ENCODE measurements around the gene NLRC3.

DNA sequence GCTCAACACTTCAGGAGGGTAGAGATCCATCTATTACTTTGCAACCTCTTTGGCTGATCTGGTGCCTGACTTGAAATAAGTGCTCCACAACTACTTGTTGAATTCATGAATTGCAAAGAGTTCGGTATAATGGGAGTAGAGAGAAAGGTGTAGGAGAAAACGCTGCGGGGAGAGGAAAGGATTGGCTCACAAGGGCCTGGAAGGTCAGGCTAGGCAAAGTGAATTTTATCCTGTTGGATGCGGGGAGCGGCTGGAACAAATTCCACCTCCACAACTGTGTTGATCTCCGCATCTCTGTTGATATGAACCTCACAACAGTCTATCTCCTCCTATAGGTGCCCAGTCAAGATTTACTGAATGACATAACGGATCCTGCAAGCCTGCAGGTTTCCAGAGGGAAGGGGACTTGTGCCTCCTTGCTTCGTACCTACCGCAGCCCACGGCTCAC lies 33.5 kb upstream of the NLRC3 start:
- no peak for TF ChIP-seq POLR2AphosphoS5 (IDR thresholded peaks at IDR 0.05; ENCODE audit: low read depth)
- TF ChIP-seq, protein P1, sequence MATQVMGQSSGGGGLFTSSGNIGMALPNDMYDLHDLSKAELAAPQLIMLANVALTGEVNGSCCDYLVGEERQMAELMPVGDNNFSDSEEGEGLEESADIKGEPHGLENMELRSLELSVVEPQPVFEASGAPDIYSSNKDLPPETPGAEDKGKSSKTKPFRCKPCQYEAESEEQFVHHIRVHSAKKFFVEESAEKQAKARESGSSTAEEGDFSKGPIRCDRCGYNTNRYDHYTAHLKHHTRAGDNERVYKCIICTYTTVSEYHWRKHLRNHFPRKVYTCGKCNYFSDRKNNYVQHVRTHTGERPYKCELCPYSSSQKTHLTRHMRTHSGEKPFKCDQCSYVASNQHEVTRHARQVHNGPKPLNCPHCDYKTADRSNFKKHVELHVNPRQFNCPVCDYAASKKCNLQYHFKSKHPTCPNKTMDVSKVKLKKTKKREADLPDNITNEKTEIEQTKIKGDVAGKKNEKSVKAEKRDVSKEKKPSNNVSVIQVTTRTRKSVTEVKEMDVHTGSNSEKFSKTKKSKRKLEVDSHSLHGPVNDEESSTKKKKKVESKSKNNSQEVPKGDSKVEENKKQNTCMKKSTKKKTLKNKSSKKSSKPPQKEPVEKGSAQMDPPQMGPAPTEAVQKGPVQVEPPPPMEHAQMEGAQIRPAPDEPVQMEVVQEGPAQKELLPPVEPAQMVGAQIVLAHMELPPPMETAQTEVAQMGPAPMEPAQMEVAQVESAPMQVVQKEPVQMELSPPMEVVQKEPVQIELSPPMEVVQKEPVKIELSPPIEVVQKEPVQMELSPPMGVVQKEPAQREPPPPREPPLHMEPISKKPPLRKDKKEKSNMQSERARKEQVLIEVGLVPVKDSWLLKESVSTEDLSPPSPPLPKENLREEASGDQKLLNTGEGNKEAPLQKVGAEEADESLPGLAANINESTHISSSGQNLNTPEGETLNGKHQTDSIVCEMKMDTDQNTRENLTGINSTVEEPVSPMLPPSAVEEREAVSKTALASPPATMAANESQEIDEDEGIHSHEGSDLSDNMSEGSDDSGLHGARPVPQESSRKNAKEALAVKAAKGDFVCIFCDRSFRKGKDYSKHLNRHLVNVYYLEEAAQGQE (IDR thresholded peaks at IDR 0.05; ENCODE audit: insufficient replicate concordance, low read depth) = no peak
- TF ChIP-seq CTCF (IDR thresholded peaks at IDR 0.05; ENCODE audit: insufficient read depth, low read length) = no peak
- no peak for TF ChIP-seq SPI1 (IDR thresholded peaks at IDR 0.05; ENCODE audit: borderline replicate concordance, low read depth)
- TF ChIP-seq GABPA (IDR thresholded peaks at IDR 0.05; ENCODE audit: low read depth) = no peak

Measured in HL-60 (cell line).